Stomach (tissue), 4 donors: Measurements from ENCODE around the gene HORMAD2.
"Not testable (repeated sequence)": the region's sequence is repeated elsewhere in the genome, so short reads cannot be mapped to it uniquely, and the experiment has no call there.

Experiments used
- CTCF ChIP-seq, 7 experiments: fragments of 450-650 bp in 4 of 7; fragments of 200-600 bp in 3 of 7; sonication (generic) in 3 of 7; IDR thresholded peaks; one replicate each; pipeline ENCODE4 v1.5.1; 2016 to 2019; ENCODE audit warnings: antibody characterized with exemption in 7 of 7, control low read depth in 2 of 7, mild to moderate bottlenecking in 1 of 7
- POLR2A ChIP-seq, 4 donors: fragments of 450-650 bp; IDR thresholded peaks; one replicate each; pipeline ENCODE4 v1.6.1; 2016; ENCODE audit warnings: antibody characterized with exemption in 4 of 4, control low read depth in 2 of 4, mild to moderate bottlenecking in 1 of 4, moderate library complexity in 1 of 4
- POLR2AphosphoS5 ChIP-seq, 3 donors: sonication (generic); formaldehyde crosslinking; IDR thresholded peaks; one replicate each; pipeline ENCODE4 v1.6.1; 2016; ENCODE audit warnings: antibody characterized with exemption in 3 of 3

DNA sequence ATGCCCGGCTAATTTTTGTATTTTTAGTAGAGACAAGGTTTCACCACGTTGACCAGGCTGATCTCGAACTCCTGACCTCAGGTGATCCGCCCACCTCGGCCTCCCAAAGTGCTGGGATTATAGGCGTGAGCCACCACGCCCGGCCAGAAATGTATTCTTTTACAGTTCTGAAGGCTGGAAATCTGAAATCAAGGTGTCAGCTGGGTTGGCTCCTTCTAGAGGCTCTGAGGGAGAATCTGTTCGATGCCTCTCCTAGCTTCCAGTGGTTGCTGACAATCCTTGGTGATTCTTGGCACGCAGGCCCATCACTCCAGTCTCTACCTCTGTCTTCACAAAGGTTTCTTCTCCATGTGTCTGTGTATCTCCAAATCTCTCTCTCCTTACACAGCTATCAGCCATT, 120.6 kb downstream of the HORMAD2 start:
- not testable (repeated sequence) for TF ChIP-seq POLR2AphosphoS5, CTCF, POLR2A (IDR thresholded peaks at IDR 0.05)
